NT2/D1 (cell line): Measurements from ENCODE around the gene RBBP5.

ENCODE experiments used
- SUZ12 ChIP-seq: IDR thresholded peaks from 2 replicates; pipeline ENCODE4 v1.6.1; 2011; ENCODE audit not compliant: insufficient read length, insufficient read depth; ENCODE audit errors: extremely low read depth
- YY1 ChIP-seq: IDR thresholded peaks from 2 replicates; pipeline ENCODE4 v1.6.1; 2011; ENCODE audit not compliant: insufficient read length, insufficient read depth
- ZNF274 ChIP-seq: IDR thresholded peaks from 2 replicates; pipeline ENCODE4 v1.6.1; 2011; ENCODE audit warnings: mild to moderate bottlenecking, low read depth, low read length

DNA sequence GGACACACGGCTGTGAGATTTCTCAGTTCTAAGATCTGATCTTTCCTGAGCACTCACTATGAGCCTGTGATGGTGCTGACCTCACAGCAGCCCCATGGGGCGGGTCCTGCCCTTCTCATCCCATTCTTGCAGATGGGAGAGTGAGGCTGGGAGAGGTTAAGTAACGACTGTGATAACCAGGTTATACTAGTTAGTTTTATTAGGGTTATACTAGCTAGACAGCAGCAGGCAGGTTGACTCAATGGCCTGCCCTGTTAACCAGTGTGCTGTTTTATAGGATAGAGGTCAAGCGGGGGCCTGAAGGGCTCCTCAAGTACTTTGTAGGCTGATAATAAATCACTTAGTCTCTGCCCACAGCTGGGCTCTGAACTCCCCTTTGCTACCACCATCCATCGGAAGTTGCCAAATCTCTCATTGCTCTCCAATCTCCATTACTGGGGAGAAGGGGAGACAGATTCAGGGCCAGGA, 74.0 kb downstream of the RBBP5 start:
- TF ChIP-seq SUZ12 (no peak), ZNF274 (no peak), YY1 (no peak)
